Measurements from ENCODE around the gene TIMM17A.
"Not testable (repeated sequence)": the region's sequence is repeated elsewhere in the genome, so short reads cannot be mapped to it uniquely, and the experiment has no call there.

TIMM17A gene

DNA sequence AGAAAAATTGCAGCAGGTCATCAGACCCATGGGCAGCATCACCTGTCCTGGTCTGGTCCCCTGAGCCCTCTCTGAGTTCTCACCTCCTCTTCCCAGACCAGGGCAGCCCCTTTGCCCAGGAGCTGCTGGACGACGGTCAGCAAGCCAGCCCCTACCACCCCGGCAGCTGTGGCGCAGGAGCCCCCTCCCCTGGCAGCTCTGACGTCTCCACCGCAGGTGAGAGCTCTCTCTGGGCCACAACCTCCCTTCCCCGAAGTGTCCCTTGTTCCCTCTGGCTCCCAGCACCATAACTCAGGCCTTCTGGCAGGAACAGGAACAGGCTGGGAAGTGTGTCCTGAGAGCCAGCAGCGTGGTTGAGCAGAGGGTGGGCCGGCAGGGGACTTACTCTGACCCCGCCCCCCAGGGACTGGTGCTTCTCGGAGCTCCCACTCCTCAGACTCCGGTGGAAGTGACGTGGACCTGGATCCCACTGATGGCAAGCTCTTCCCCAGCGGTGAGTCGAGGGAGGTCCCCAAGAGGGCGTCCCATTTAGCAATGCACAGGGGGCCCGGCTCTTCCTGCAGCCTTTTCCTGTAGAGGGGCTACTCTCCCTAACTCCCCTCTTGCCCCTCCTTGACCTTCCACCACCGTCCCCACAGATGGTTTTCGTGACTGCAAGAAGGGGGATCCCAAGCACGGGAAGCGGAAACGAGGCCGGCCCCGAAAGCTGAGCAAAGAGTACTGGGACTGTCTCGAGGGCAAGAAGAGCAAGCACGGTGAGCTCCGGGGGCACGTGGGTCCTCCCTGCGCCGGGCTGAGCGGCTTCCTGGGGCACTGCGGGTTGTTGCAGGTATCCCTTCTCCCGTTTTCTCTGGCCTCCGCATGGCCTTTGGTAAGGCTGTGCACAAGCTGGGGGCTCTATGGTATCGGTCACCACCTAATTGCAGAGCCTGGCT is 57.5 kb downstream of the TIMM17A start:
- peak overlapping the region; percentile 76 for H3K27ac ChIP-seq
- no peak for DNase-seq (ENCODE audit: low read depth, low spot score)

DNA sequence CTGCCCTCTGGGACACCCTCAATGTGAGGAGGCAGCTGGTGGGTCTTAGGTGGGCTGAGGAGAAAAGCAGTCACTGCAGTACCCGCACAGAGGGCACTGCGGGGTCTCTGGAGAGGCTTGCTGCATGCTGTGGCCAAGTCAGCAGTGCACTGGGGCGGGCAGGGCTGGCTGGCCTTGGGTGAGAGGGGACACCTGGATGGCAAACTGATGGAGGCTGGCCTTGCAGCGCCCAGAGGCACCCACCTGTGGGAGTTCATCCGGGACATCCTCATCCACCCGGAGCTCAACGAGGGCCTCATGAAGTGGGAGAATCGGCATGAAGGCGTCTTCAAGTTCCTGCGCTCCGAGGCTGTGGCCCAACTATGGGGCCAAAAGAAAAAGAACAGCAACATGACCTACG is 58.3 kb downstream of the TIMM17A start:
- DNase-seq (ENCODE audit: low read depth, low spot score), result no peak
- H3K27ac ChIP-seq, result peak overlapping the region; percentile 76

- DNase-seq (ENCODE audit: low read depth, low spot score), result no peak
- H3K27ac ChIP-seq, result peak overlapping the region; percentile 76
Observed at GRCh38 chr1:202014060-202014459, 58.8 kb downstream of the TIMM17A start.

DNA sequence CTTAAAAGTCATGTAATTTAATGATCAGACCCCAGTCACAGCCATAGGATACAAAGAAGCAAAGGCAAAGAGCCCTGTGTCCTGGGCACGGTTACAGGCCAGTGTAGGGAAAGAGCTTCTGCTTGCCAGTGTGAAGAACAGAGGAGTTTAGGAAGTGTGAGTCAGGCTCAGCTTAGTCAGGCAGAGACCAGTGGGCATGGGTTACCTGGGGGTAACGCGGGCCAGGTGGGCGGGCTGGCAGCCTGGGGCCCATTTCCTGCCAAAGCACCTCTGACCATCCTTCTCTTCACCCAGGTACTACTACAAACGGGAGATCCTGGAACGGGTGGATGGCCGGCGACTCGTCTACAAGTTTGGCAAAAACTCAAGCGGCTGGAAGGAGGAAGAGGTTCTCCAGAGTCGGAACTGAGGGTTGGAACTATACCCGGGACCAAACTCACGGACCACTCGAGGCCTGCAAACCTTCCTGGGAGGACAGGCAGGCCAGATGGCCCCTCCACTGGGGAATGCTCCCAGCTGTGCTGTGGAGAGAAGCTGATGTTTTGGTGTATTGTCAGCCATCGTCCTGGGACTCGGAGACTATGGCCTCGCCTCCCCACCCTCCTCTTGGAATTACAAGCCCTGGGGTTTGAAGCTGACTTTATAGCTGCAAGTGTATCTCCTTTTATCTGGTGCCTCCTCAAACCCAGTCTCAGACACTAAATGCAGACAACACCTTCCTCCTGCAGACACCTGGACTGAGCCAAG is 59.8 kb downstream of the TIMM17A start:
- peak overlapping the region; percentile 76 for H3K27ac ChIP-seq
- DNase-seq (ENCODE audit: low read depth, low spot score), result no peak

DNA sequence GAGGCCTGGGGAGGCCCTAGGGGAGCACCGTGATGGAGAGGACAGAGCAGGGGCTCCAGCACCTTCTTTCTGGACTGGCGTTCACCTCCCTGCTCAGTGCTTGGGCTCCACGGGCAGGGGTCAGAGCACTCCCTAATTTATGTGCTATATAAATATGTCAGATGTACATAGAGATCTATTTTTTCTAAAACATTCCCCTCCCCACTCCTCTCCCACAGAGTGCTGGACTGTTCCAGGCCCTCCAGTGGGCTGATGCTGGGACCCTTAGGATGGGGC is 60.3 kb downstream of the TIMM17A start:
- peak overlapping the region; percentile 76 for H3K27ac ChIP-seq
- no peak for DNase-seq (ENCODE audit: low read depth, low spot score)

- peak overlapping the region; percentile 76 for H3K27ac ChIP-seq
- no peak for DNase-seq (ENCODE audit: low read depth, low spot score)
Observed at GRCh38 chr1:202016022-202016810, 60.9 kb downstream of the TIMM17A start.

DNA sequence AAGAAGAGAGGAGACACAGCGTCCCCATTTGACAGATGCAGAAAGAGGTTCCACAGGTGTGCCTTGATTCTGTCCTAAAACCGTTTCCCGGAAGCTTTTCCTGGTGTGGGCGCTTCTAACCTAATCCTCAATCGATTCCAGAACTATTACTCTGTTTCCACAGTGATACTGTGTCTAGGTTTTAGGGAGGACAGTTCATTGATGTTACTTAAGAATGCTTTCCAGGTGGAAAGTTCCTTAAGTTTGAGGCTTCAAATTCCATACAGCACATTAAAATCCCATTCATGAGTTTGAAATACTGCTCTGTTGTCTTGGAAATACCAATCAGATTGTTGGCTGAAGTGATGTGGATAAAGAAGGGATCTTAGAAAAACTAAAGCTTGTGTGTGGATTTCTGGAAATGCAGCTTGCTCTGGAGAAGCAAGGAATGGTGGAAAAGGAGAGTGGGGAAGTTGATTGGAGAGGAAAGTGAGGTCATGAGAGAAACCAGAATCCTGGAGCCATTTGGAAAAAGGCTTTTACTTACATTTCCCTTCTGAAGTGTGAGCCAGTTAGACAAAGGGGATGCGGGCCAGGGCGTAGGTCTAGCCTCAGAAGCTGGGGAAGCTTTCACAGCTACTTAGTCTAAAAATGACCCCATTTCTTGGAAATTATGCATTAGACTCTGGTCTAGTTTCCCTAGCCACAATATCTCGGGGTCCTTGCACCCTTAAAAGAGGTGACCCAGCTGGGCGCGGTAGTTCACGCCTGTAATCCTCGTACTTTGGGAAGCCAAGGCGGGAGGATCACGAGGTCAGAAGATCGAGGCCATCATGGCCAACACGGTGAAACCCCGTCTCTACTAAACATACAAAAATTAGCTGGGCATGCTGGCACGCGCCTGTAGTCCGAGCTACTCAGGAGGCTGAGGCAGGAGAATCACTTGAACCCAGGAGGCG is 61.8 kb downstream of the TIMM17A start:
- peak overlapping the region; percentile 76 for H3K27ac ChIP-seq
- DNase-seq (ENCODE audit: low read depth, low spot score), result no peak

- H3K27ac ChIP-seq, result peak overlapping the region; percentile 76
- peak; percentile 44 for DNase-seq (ENCODE audit: low read depth, low spot score)
Observed at GRCh38 chr1:202017749-202018467, 62.6 kb downstream of the TIMM17A start.

GRCh38 chr1:202018468-202019234 is 63.3 kb downstream of the TIMM17A start:
- DNase-seq (ENCODE audit: low read depth, low spot score), result peak; percentile 93
- peak overlapping the region; percentile 76 for H3K27ac ChIP-seq

DNA sequence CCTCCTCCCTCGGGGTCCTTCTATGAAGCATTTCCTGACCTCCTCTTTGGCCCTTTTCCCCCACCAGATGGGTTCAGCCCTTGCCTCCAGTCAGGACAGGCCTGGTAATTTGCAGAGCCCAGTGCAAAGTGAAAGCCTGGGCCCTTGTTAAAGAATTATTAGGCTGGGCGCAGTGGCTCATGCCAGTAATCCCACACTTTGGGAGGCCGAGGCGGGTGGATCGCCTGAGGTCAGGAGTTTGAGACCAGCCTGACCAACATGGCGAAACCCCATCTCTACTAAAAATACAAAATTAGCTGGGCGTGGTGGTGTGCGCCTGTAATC is 63.9 kb downstream of the TIMM17A start:
- DNase-seq (ENCODE audit: low read depth, low spot score), result not testable (repeated sequence)
- H3K27ac ChIP-seq, result peak overlapping the region; percentile 76

Measured in epithelial cell of prostate (primary cell).